Measurements from ENCODE around the gene CNKSR3.
"Not testable (repeated sequence)": the region's sequence is repeated elsewhere in the genome, so short reads cannot be mapped to it uniquely, and the experiment has no call there.

The CNKSR3 gene

GRCh38 chr6:154528310-154528915, 17.9 kb upstream of the CNKSR3 start:
- no peak for DNase-seq

GRCh38 chr6:154526996-154527395, 16.5 kb upstream of the CNKSR3 start:
- DNase-seq: no peak

DNA sequence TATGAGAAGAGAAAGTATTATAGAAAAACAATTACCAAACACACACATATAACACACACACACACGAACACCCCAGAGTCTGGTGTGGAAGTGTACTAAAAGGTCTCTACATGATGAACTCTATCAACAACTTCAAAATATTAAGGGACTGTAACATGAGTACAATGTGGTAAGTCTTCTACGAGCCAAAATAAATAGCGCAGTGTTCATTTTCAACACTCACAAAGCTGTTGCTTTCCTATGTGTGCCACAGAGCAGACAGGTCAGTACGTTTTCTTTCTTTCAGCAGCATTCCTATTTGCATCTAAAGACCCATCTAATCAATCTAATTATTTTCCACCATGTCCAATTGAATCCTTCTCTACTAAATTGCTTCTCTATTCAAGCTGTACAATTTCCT, 12.1 kb upstream of the CNKSR3 start:
- no peak for DNase-seq

- DNase-seq: no peak
These were observed 10.9 kb upstream of the CNKSR3 start for GRCh38 chr6:154521412-154521811.

DNA sequence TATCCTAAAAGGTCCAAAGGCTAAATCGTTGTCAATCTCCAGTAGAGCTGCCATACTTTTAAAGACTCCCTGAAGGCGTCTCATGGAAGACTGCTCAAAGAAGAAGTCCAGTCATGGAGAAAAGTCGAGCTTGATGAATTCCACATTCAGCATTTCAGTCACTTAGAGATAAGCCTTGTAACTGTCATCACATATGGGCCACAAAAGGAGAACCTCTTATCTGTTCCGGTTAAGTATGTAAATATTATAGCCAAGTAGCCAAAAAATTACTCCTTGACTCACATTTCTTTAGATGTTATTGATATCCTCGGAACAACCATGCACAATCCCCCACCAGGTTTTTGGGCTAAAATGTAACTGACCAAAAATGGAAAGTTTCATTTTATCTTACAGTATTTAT, 9.8 kb upstream of the CNKSR3 start:
- DNase-seq: no peak

GRCh38 chr6:154518396-154518795, 7.9 kb upstream of the CNKSR3 start:
- no peak for DNase-seq

GRCh38 chr6:154516276-154516675, 5.8 kb upstream of the CNKSR3 start:
- no peak for DNase-seq

GRCh38 chr6:154515826-154516225, 5.3 kb upstream of the CNKSR3 start:
- DNase-seq: no peak

DNA sequence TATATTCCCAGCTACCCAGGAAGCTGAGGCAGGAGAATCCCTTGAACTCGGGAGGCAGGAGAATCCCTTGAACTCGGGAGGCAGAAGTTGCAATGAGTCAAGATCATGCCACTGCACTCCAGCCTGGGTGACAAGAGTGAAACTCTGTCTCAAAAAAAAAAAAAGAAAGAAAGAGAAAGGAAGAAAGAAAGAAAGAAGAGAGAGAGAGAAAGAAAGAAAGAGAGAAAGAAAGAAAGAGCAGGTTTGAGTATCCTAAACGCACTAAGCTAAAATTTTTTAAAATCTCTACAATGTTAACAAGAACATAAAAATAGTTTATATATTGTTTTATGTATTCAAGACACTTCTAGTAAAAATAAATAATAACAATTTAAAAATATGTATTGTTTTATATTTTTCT, 4.6 kb upstream of the CNKSR3 start:
- not testable (repeated sequence) for DNase-seq

GRCh38 chr6:154514481-154514880, 4.0 kb upstream of the CNKSR3 start:
- DNase-seq: no peak

DNA sequence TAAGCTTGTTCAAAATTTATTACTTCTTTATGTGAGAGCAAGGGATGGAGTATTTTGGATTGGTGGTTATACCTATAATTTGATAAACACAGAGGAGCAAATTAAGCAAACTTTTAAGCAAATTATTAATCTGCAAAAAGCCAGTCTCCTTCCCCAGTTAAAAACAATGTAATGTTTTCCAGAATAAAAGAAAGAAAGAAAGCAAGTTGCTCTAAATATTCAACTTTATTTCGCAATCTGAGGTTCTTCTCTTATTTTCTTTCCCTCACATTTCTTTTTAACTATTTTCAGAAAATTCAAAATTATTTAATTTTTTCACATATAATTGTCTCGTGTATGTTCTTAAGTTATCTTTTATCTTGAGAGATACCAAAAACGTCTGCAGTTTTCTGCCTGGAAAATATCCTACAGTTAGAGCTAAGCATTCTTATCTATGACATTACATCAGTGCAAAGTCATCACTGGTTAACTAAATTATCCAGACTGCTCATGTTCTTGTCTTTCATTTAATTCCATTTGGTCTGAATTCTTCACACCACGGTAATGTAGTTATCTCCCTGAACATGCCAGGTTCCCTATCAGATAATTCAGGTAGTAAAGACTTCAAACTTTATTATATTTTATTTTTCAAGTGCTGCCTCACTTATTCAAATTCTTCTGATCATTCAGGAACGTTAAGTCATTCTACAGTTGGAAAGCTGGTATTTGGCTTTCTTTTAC, 3.3 kb upstream of the CNKSR3 start:
- no peak for DNase-seq

GRCh38 chr6:154512201-154512600, 1.7 kb upstream of the CNKSR3 start:
- no peak for DNase-seq

GRCh38 chr6:154511791-154512190, 1.3 kb upstream of the CNKSR3 start:
- no peak for DNase-seq

GRCh38 chr6:154509421-154510143, 903 bp downstream of the CNKSR3 start:
- peak; percentile 47 for DNase-seq

- DNase-seq: peak; percentile 22
These were observed 1.7 kb downstream of the CNKSR3 start for GRCh38 chr6:154508573-154509375.

GRCh38 chr6:154506991-154507898, 3.2 kb downstream of the CNKSR3 start:
- no peak for DNase-seq

DNA sequence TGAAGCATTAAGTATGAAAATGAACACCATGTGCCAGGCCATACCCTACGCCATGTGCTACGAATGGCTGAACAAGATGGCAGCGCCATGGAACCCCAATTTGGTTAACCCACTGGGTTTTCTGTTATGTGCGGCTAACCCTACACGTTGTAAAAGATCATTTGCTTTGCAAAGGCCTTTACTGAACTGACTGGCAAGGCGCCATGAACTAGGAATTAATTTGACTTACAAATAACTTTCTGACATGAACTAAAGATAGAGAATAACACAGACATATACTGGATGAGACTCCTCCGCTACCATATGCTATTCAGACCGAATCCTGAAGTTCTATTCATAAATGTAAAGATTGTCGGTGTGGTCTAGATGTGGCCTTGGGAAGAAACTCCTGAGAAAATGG, 3.9 kb downstream of the CNKSR3 start:
- DNase-seq: no peak

GRCh38 chr6:154506108-154506507, 4.4 kb downstream of the CNKSR3 start:
- no peak for DNase-seq

DNA sequence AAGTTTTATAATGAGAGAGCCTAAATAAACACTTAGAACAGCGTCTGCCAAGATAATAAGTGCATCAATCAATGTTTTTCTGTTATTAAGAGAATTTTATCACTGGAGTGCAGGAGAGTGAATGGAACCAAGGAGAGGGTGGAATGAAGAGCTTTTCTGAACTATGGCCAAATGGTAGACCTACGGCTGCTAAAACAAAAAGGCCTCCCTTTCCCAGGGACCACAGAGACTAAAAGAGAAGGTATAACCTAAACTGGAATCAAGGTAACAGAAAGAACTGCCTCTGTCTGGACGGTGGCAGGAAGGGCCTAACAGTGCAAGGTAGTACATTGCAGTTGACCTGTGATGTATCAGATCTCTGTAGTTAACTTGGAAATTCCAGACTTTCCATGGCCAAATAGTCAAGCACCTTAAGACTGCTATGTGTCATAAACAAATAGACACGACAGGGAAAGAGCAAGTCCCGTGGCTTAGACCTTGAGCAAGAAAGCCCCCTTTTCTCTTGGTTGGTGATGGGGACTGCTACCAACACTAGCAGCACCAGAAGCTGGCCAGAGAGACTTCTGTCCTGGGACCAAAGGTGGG, 5.5 kb downstream of the CNKSR3 start:
- no peak for DNase-seq

DNA sequence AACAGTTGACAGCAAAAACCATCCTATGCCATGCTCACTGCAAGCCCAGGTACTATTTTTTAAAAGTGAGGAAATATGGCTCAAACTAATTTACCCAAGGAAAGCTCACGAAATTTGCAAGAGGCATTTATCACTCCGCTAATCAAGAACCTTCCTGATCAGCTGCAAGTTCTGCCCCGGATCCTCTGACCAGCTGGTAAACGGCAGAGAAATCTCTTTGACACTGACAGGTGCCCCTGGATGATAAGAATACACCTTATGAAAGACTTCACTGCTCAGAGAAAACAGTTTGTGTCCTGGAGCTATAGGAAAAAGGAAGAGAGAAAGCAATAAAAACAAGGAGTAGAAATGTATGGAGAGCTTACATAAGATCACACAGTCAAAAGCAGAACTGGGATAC, 6.4 kb downstream of the CNKSR3 start:
- no peak for DNase-seq

- peak; percentile 28 for DNase-seq
These were observed 6.8 kb downstream of the CNKSR3 start for GRCh38 chr6:154503658-154504057.

DNA sequence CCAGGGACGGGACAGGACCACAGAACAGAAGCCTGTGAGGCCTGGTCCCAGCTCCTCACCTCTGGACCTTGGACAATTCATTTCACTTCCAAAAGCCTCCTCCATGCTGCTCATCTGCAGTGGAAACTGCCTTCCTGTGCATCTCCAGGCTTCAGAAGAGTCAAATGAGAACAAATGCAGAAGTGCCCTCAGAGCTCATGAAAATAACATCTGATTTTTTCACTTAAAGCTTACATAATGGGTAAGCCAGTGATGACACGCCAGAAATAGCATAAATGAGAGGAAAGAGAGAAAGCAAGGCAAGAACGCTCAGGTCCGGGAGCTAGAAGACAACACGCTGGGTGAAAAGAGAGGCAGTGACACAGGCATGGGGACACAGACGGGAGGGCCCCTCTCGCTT, 7.9 kb downstream of the CNKSR3 start:
- no peak for DNase-seq

Data from fibroblast of skin of back (primary cell).